H9 (cell line): ENCODE data around the gene PLEKHA1. TPM values are rescaled to one million over a fixed set of nuclear protein-coding genes. Genes with fewer than 3 reads are reported as not detected.

Experiments used
- DNase-seq: peaks from one replicate; pipeline ENCODE4 v3.0.0-alpha.2; 2017
- H2AFZ ChIP-seq: one replicate; pipeline ENCODE4 v1.6.1; 2013; ENCODE audit warnings: mild to moderate bottlenecking, low read length, control low read depth, moderate library complexity
- H2AK5ac ChIP-seq: 2 replicates; pipeline ENCODE4 v1.6.1; 2013; ENCODE audit warnings: low read length, control low read depth, mixed read lengths; ENCODE audit not compliant: insufficient read length
- H2BK120ac ChIP-seq: one replicate; pipeline ENCODE4 v1.6.1; 2013; ENCODE audit warnings: low read depth, mild to moderate bottlenecking, low read length, control low read depth, inconsistent platforms; ENCODE audit not compliant: poor library complexity, severe bottlenecking
- H2BK12ac ChIP-seq: 2 replicates; pipeline ENCODE4 v1.6.1; 2013; ENCODE audit warnings: low read length, control low read depth, mixed read lengths, low read depth; ENCODE audit not compliant: insufficient read length
- H2BK15ac ChIP-seq: 2 replicates; pipeline ENCODE4 v1.6.1; 2013; ENCODE audit warnings: low read depth, low read length, control low read depth
- H2BK20ac ChIP-seq: one replicate; pipeline ENCODE4 v1.6.1; 2013; ENCODE audit warnings: low read depth, mild to moderate bottlenecking, low read length, control low read depth, inconsistent platforms; ENCODE audit not compliant: poor library complexity, severe bottlenecking
- H2BK5ac ChIP-seq: 2 replicates; pipeline ENCODE4 v1.6.1; 2013; ENCODE audit warnings: low read length, control low read depth, mixed read lengths; ENCODE audit not compliant: insufficient read length
- H3K14ac ChIP-seq: 2 replicates; pipeline ENCODE4 v1.6.1; 2013; ENCODE audit warnings: low read length, control low read depth; ENCODE audit not compliant: insufficient read depth
- H3K18ac ChIP-seq: 2 replicates; pipeline ENCODE4 v1.6.1; 2013; ENCODE audit warnings: low read depth, mild to moderate bottlenecking, mixed read lengths, low read length, control low read depth; ENCODE audit not compliant: insufficient read length
- H3K23ac ChIP-seq: 2 replicates; pipeline ENCODE4 v1.6.1; 2013; ENCODE audit warnings: low read length, control low read depth, mixed read lengths, low read depth; ENCODE audit not compliant: insufficient read length
- H3K23me2 ChIP-seq: 2 replicates; pipeline ENCODE4 v1.6.1; 2013; ENCODE audit warnings: low read depth, mild to moderate bottlenecking, mixed read lengths, low read length, control low read depth; ENCODE audit not compliant: insufficient read length, poor library complexity, severe bottlenecking
- H3K27ac ChIP-seq: 2 replicates; pipeline ENCODE4 v1.5.1; 2013; ENCODE audit warnings: low read length, control low read depth, mixed read lengths, low read depth; ENCODE audit not compliant: insufficient read length
- H3K27me3 ChIP-seq: 2 replicates; pipeline ENCODE4 v1.6.1; 2013; ENCODE audit warnings: low read length, control low read depth, inconsistent platforms; ENCODE audit not compliant: insufficient read depth
- H3K4ac ChIP-seq: 2 replicates; pipeline ENCODE4 v1.6.1; 2013; ENCODE audit warnings: low read depth, mild to moderate bottlenecking, control low read depth, inconsistent platforms, low read length, moderate library complexity
- H3K4me1 ChIP-seq: 2 replicates; pipeline ENCODE4 v1.6.1; 2013; ENCODE audit warnings: low read length, control low read depth, inconsistent platforms; ENCODE audit not compliant: insufficient read depth
- H3K4me2 ChIP-seq: 2 replicates; pipeline ENCODE4 v1.6.1; 2013; ENCODE audit warnings: low read length, control low read depth, mixed read lengths; ENCODE audit not compliant: insufficient read length, insufficient read depth
- H3K56ac ChIP-seq: 2 replicates; pipeline ENCODE4 v1.6.1; 2013; ENCODE audit warnings: low read depth, mild to moderate bottlenecking, mixed read lengths, low read length, control low read depth; ENCODE audit not compliant: insufficient read length
- H3K79me1 ChIP-seq: 2 replicates; pipeline ENCODE4 v1.6.1; 2013; ENCODE audit warnings: low read depth, mild to moderate bottlenecking, moderate library complexity, low read length, control low read depth, inconsistent platforms; ENCODE audit not compliant: insufficient read depth, poor library complexity, severe bottlenecking
- H3K79me2 ChIP-seq: 2 replicates; pipeline ENCODE4 v1.6.1; 2013; ENCODE audit warnings: low read length, control low read depth, inconsistent platforms; ENCODE audit not compliant: insufficient read depth
- H3K9ac ChIP-seq: 2 replicates; pipeline ENCODE4 v1.6.1; 2013; ENCODE audit warnings: low read length, control low read depth, mixed read lengths; ENCODE audit not compliant: insufficient read length; ENCODE audit errors: extremely low read depth
- H3K9me3 ChIP-seq: one replicate; pipeline ENCODE4 v1.6.1; 2013; ENCODE audit warnings: low read depth, low read length, inconsistent platforms; ENCODE audit not compliant: control insufficient read depth
- H3T11ph ChIP-seq: one replicate; pipeline ENCODE4 v1.6.1; 2013; ENCODE audit warnings: mild to moderate bottlenecking, low read length, control low read depth, inconsistent platforms
- H4K20me1 ChIP-seq: one replicate; pipeline ENCODE4 v1.6.1; 2013; ENCODE audit not compliant: control insufficient read depth, insufficient read length, insufficient read depth
- H4K5ac ChIP-seq: 2 replicates; pipeline ENCODE4 v1.6.1; 2013; ENCODE audit warnings: low read depth, mild to moderate bottlenecking, mixed read lengths, low read length, control low read depth; ENCODE audit not compliant: insufficient read length
- H4K8ac ChIP-seq: replicated peaks from 2 replicates; pipeline ENCODE4 v1.6.1; 2013; ENCODE audit warnings: low read length, control low read depth, mixed read lengths, low read depth; ENCODE audit not compliant: insufficient read length
- H4K91ac ChIP-seq: 2 replicates; pipeline ENCODE4 v1.6.1; 2013; ENCODE audit warnings: low read depth, mild to moderate bottlenecking, moderate library complexity, mixed read lengths, low read length, control low read depth; ENCODE audit not compliant: insufficient read length
- H3K27ac Mint-ChIP-seq, 3 experiments: 2 replicates in 2 of 3; 3 replicates in 1 of 3; pipeline ENCODE4 v1.8.0; 2020 to 2021; ENCODE audit warnings: mixed read lengths in 3 of 3, mild to moderate bottlenecking in 1 of 3, moderate library complexity in 1 of 3
- H3K27me3 Mint-ChIP-seq: 2 replicates; pipeline ENCODE4 v1.8.0; 2021; ENCODE audit warnings: low read depth, mild to moderate bottlenecking, moderate library complexity, mixed read lengths
- H3K36me3 Mint-ChIP-seq, 3 experiments: 2 replicates in 2 of 3; 3 replicates in 1 of 3; pipeline ENCODE4 v1.8.0; 2020 to 2021; ENCODE audit warnings: low read depth in 3 of 3, mixed read lengths in 3 of 3; ENCODE audit not compliant: insufficient read depth in 1 of 3
- H3K4me1 Mint-ChIP-seq, 2 experiments: 2 replicates each; pipeline ENCODE4 v1.8.0; 2020; ENCODE audit warnings: mixed read lengths in 2 of 2
- H3K4me3 Mint-ChIP-seq, 2 experiments: 2 replicates in 1 of 2; 3 replicates in 1 of 2; pipeline ENCODE4 v1.8.0; 2020 to 2021; ENCODE audit warnings: mild to moderate bottlenecking in 2 of 2, mixed read lengths in 2 of 2, moderate library complexity in 1 of 2
- H3K9me3 Mint-ChIP-seq, 2 experiments: 2 replicates in 1 of 2; 3 replicates in 1 of 2; pipeline ENCODE4 v1.8.0; 2020; ENCODE audit warnings: mild to moderate bottlenecking in 2 of 2, mixed read lengths in 2 of 2, moderate library complexity in 1 of 2
- CTCF ChIP-seq: fragments of 200-600 bp; sonication (generic); conservative IDR thresholded peaks from 3 replicates; pipeline ENCODE4 v1.8.0; 2021; ENCODE audit warnings: antibody characterized with exemption, mild to moderate bottlenecking
- WGBS: extraction: QIAGEN DNeasy Blood & Tissue Kit; methylation state at CpG from one replicate; pipeline ENCODE4 v1.1.7; 2013; ENCODE audit warnings: missing lambda C conversion rate, low lambda C conversion rate, mixed read lengths; ENCODE audit not compliant: insufficient read length; ENCODE audit errors: extremely low coverage; 5-methylcytosine and 5-hydroxymethylcytosine counted together
- total RNA-seq: library from RNA; stranded (reverse); gene quantifications from 2 replicates; pipeline ENCODE4 v1.2.1, GENCODE V29; 2021

PLEKHA1 gene
- total RNA-seq, 1 experiment from 2014 or later = 32.7 TPM

- Mint-ChIP-seq H3K4me1 (peaks cover 0 to 4% of the 10 kb centered on the region in 2 experiments; a peak in 1 of 4 replicates), H3K9me3 (peaks cover 9 to 13% of the 10 kb centered on the region in 2 experiments; a peak in 4 of 5 replicates), H3K27ac (no peak overlapping the region), H3K36me3 (peaks cover 22 to 51% (median 33%) of the 10 kb centered on the region in 3 experiments), H3K27me3 (no peaks in the 10 kb centered on the region), H3K4me3 (no peak overlapping the region)
- no peak overlapping the region for H2AFZ ChIP-seq
- H2BK5ac ChIP-seq = no peak overlapping the region
- no peak overlapping the region for H3K14ac ChIP-seq
- H2BK12ac ChIP-seq = no peak overlapping the region
- no peak overlapping the region for H3K23ac ChIP-seq
- H3K27ac ChIP-seq = no peak overlapping the region
- H3K9me3 ChIP-seq = no peaks in the 10 kb centered on the region
- no peak for TF ChIP-seq CTCF
- no CpG with 5 or more reads among the region's 2 CpGs for WGBS
- no peak overlapping the region for H3K4ac ChIP-seq
- H3K79me1 ChIP-seq = no peaks in the 10 kb centered on the region
- no peak overlapping the region for H3K9ac ChIP-seq
- H4K8ac ChIP-seq = no peak overlapping the region
- H2AK5ac ChIP-seq = no peak overlapping the region
- no peaks in the 10 kb centered on the region; the same call in 1 of the 2 replicates for H3K79me2 ChIP-seq
- H2BK15ac ChIP-seq = no peak overlapping the region
- H3K23me2 ChIP-seq = no peaks in the 10 kb centered on the region
- H3K4me1 ChIP-seq = no peaks in the 10 kb centered on the region
- no peak for DNase-seq
- H4K20me1 ChIP-seq = no peaks in the 10 kb centered on the region
- no peak overlapping the region for H3K4me2 ChIP-seq
- no peak overlapping the region for H3K18ac ChIP-seq
- H3K56ac ChIP-seq = no peak overlapping the region
- H4K91ac ChIP-seq = no peak overlapping the region
- no peak overlapping the region for H2BK20ac ChIP-seq
- H3T11ph ChIP-seq = no peak overlapping the region
- no peak overlapping the region for H2BK120ac ChIP-seq
- H3K27me3 ChIP-seq = no peaks in the 10 kb centered on the region
- no peak overlapping the region for H4K5ac ChIP-seq
Observed at GRCh38 chr10:122392835-122393234, 18.3 kb downstream of the PLEKHA1 start.
